ENCODE measurements around the gene COL5A3.

DNA sequence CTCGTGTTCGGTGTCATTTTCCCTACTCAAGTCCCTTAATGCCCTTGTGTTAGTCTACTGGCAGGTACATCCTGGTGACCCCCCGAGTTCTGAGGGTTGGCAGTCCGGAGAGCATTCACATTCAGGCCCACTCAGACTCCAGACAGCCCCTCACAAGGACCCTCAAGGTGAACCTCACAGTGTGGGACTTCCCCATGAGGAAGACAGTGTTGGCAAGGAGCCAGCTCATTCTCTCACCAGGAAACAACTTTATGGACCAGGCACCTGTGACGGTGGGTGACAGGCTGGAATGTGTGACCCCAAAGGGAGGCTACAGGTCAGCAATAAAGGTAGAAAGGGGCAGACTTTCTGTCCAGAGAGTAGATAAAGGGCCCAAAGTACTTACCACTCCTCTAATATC, 27.5 kb upstream of the COL5A3 start:
- TF ChIP-seq, protein P1, sequence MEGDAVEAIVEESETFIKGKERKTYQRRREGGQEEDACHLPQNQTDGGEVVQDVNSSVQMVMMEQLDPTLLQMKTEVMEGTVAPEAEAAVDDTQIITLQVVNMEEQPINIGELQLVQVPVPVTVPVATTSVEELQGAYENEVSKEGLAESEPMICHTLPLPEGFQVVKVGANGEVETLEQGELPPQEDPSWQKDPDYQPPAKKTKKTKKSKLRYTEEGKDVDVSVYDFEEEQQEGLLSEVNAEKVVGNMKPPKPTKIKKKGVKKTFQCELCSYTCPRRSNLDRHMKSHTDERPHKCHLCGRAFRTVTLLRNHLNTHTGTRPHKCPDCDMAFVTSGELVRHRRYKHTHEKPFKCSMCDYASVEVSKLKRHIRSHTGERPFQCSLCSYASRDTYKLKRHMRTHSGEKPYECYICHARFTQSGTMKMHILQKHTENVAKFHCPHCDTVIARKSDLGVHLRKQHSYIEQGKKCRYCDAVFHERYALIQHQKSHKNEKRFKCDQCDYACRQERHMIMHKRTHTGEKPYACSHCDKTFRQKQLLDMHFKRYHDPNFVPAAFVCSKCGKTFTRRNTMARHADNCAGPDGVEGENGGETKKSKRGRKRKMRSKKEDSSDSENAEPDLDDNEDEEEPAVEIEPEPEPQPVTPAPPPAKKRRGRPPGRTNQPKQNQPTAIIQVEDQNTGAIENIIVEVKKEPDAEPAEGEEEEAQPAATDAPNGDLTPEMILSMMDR (conservative IDR thresholded peaks at IDR 0.05), result no peak
- TF ChIP-seq ZFX (IDR thresholded peaks at IDR 0.05), result no peak

Measured in C4-2B (cell line).